ENCODE data around the gene CACNA1B.
"Not testable (repeated sequence)": the region's sequence is repeated elsewhere in the genome, so short reads cannot be mapped to it uniquely, and the experiment has no call there.

CACNA1B gene

GRCh38 chr9:138123086-138123485 lies 245.5 kb downstream of the CACNA1B start:
- DNase-seq: no peak

GRCh38 chr9:138126090-138126857 lies 248.7 kb downstream of the CACNA1B start:
- not testable (repeated sequence) for DNase-seq

- DNase-seq: not testable (repeated sequence)
Measured at GRCh38 chr9:138126858-138127584, 249.4 kb downstream of the CACNA1B start.

GRCh38 chr9:138128027-138128426 lies 250.4 kb downstream of the CACNA1B start:
- DNase-seq: not testable (repeated sequence)

- not testable (repeated sequence) for DNase-seq
Measured at GRCh38 chr9:138129318-138129717, 251.7 kb downstream of the CACNA1B start.

GRCh38 chr9:138132946-138133705 lies 255.5 kb downstream of the CACNA1B start:
- DNase-seq: not testable (repeated sequence)

- DNase-seq: not testable (repeated sequence)
Measured at GRCh38 chr9:138134581-138134980, 257.0 kb downstream of the CACNA1B start.

GRCh38 chr9:138139096-138139495 lies 261.5 kb downstream of the CACNA1B start:
- DNase-seq: not testable (repeated sequence)

GRCh38 chr9:138140980-138141379 lies 263.4 kb downstream of the CACNA1B start:
- not testable (repeated sequence) for DNase-seq

GRCh38 chr9:138142528-138143244 lies 265.1 kb downstream of the CACNA1B start:
- not testable (repeated sequence) for DNase-seq

GRCh38 chr9:138143491-138143890 lies 265.9 kb downstream of the CACNA1B start:
- not testable (repeated sequence) for DNase-seq

- DNase-seq: not testable (repeated sequence)
Measured at GRCh38 chr9:138147556-138147955, 270.0 kb downstream of the CACNA1B start.

- DNase-seq: not testable (repeated sequence)
Measured at GRCh38 chr9:138149672-138150656, 272.4 kb downstream of the CACNA1B start.

GRCh38 chr9:138155788-138156187 lies 278.2 kb downstream of the CACNA1B start:
- DNase-seq: not testable (repeated sequence)

- not testable (repeated sequence) for DNase-seq
Measured at GRCh38 chr9:138166793-138167192, 289.2 kb downstream of the CACNA1B start.
